Progenitor cell of endocrine pancreas (in vitro differentiated cells): ENCODE results near the gene PPP2R2B. TPM values are rescaled to one million over a fixed set of nuclear protein-coding genes. Genes with fewer than 3 reads are reported as not detected.

Experiments
- DNase-seq: peaks from one replicate; pipeline ENCODE4 v3.0.0; 2021; ENCODE audit warnings: low spot score; ENCODE audit not compliant: unreplicated experiment
- H3K27ac Mint-ChIP-seq: 2 replicates; pipeline ENCODE4 v1.8.0; 2021; ENCODE audit warnings: mild to moderate bottlenecking, moderate library complexity, mixed read lengths
- H3K27me3 Mint-ChIP-seq: 2 replicates; pipeline ENCODE4 v1.8.0; 2021; ENCODE audit warnings: mixed read lengths
- H3K36me3 Mint-ChIP-seq: 2 replicates; pipeline ENCODE4 v1.8.0; 2022; ENCODE audit warnings: mixed read lengths; ENCODE audit not compliant: insufficient read depth
- H3K4me1 Mint-ChIP-seq: 2 replicates; pipeline ENCODE4 v1.8.0; 2021; ENCODE audit warnings: low read depth, mixed read lengths
- H3K4me3 Mint-ChIP-seq: 2 replicates; pipeline ENCODE4 v1.8.0; 2021; ENCODE audit warnings: low read depth, mild to moderate bottlenecking, moderate library complexity, mixed read lengths
- H3K9me3 Mint-ChIP-seq: 2 replicates; pipeline ENCODE4 v1.8.0; 2021; ENCODE audit warnings: low read depth, mixed read lengths
- CTCF ChIP-seq: fragments of 200-600 bp; sonication (generic); IDR thresholded peaks from one replicate; pipeline ENCODE4 v1.5.0; 2021; ENCODE audit warnings: antibody characterized with exemption, mild to moderate bottlenecking; ENCODE audit not compliant: unreplicated experiment
- total RNA-seq: library from RNA; stranded (reverse); gene quantifications from 2 replicates; pipeline ENCODE4 v1.2.1, GENCODE V29; 2021

PPP2R2B gene
- total RNA-seq, 1 donor from 2014 or later = 1.8 TPM

GRCh38 chr5:146758938-146759337 lies 119.6 kb downstream of the PPP2R2B start:
- TF ChIP-seq CTCF = no peak
- Mint-ChIP-seq H3K27ac (no peak overlapping the region), H3K27me3 (peaks cover 5% of the 10 kb centered on the region), H3K36me3 (peaks cover 2% of the 10 kb centered on the region), H3K4me3 (no peak overlapping the region), H3K9me3 (peaks cover 5% of the 10 kb centered on the region), H3K4me1 (peaks cover 17% of the 10 kb centered on the region)
- no peak for DNase-seq

- peaks cover 16% of the 10 kb centered on the region for H3K4me1 Mint-ChIP-seq
- no peak overlapping the region for H3K4me3 Mint-ChIP-seq
- DNase-seq = no peak
- no peak for TF ChIP-seq CTCF
- peaks cover 9% of the 10 kb centered on the region for H3K27me3 Mint-ChIP-seq
- H3K9me3 Mint-ChIP-seq = peaks cover 5% of the 10 kb centered on the region
- no peak overlapping the region for H3K27ac Mint-ChIP-seq
- H3K36me3 Mint-ChIP-seq = peaks cover 2% of the 10 kb centered on the region
Measured at GRCh38 chr5:146758076-146758475, 120.5 kb downstream of the PPP2R2B start.

DNA sequence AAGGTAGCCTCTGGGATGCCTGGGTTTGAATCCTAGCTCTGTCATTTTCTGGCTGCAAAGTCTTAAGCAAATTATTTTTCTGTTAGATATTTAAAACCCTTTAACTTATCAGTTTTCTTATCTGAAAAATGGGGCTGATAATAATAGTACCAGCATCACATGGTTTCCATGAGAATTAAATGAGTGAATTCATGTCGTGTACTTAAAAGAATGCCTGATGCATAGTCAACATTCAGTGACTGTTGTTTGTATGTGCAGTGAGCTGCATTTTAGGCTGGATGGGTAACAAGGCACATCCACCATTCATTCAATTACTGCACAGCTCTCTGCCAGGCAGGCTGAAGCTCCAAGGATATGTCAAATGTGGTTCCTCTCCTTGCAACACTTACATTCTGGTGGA lies 122.0 kb downstream of the PPP2R2B start:
- Mint-ChIP-seq H3K27me3 (peaks cover 10% of the 10 kb centered on the region), H3K27ac (no peak overlapping the region), H3K4me1 (peaks cover 9% of the 10 kb centered on the region)

DNA sequence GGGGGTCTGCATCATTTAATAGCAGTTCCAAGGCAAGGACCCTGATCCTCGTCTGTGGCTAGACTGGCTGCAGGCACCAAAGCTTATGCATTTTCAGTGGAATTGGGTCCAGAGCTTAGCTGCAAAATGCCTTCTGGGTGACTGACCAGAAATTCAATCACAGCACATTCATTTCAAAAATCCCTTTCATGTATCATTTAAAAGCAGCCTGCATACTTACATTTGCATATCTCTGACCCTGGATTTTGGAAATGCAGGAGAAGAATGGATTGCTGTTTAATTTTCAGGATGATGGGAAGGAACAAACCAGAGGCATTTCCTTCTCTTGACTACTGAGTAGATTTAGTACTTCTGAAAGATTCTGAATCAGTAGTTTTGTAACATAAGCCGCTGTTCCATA lies 122.8 kb downstream of the PPP2R2B start:
- Mint-ChIP-seq H3K27me3 (peaks cover 10% of the 10 kb centered on the region), H3K36me3 (peaks cover 2% of the 10 kb centered on the region), H3K27ac (no peak overlapping the region), H3K4me1 (peaks cover 9% of the 10 kb centered on the region), H3K9me3 (peaks cover 5% of the 10 kb centered on the region), H3K4me3 (no peak overlapping the region)
- DNase-seq = no peak
- no peak for TF ChIP-seq CTCF

More for the DNA sequence above, 122.0 kb downstream of the PPP2R2B start:
- no peak for DNase-seq
- Mint-ChIP-seq H3K36me3 (peaks cover 2% of the 10 kb centered on the region), H3K9me3 (peaks cover 5% of the 10 kb centered on the region), H3K4me3 (no peak overlapping the region)
- TF ChIP-seq CTCF = no peak

DNA sequence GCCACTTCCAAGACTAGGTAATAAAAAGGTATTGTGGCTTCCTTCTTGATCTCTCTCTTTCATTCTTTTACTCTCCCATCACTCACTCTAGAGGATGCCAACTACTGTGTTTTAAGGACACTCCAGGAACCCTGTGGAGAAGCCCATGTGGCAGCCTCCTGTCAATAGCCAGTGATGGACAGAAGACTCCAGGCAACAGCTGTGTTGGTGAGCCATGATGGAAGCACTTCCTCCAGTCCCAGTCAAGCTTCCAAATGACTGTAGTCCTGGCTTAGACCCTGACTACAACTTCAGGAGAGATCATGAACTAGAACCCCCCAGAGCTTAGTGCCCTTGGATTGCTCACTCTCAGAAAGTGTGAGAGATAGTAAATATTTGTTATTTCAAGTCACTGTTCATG lies 123.9 kb downstream of the PPP2R2B start:
- H3K4me3 Mint-ChIP-seq = no peak overlapping the region

More for the DNA sequence above, 123.9 kb downstream of the PPP2R2B start:
- H3K27me3 Mint-ChIP-seq = peaks cover 10% of the 10 kb centered on the region
- no peak for DNase-seq
- peaks cover 9% of the 10 kb centered on the region for H3K4me1 Mint-ChIP-seq
- no peaks in the 10 kb centered on the region for H3K36me3 Mint-ChIP-seq
- TF ChIP-seq CTCF = no peak
- H3K27ac Mint-ChIP-seq = no peak overlapping the region
- no peaks in the 10 kb centered on the region for H3K9me3 Mint-ChIP-seq
